Stimulated activated memory B cell treated with anti-CD40 and anti-IgM and Interleukin-4, amounts not matched to agents 10 μg/mL and 1 μg/mL and 100 μg/mL, for 72 hours (primary cell): ENCODE data around the gene UIMC1.

Source experiments
- ATAC-seq: fragments of 150-1000 bp; cut with Tn5 transposase; 2 replicates; pipeline ENCODE4 v1.10.0; 2021
- H3K27ac Mint-ChIP-seq: one replicate; pipeline ENCODE4 v1.8.0; 2022; ENCODE audit warnings: mild to moderate bottlenecking, mixed read lengths
- H3K27me3 Mint-ChIP-seq: one replicate; pipeline ENCODE4 v1.8.0; 2022; ENCODE audit warnings: mixed read lengths
- H3K36me3 Mint-ChIP-seq: one replicate; pipeline ENCODE4 v1.8.0; 2022; ENCODE audit warnings: mixed read lengths
- H3K4me1 Mint-ChIP-seq: one replicate; pipeline ENCODE4 v1.8.0; 2022; ENCODE audit warnings: mixed read lengths
- H3K4me3 Mint-ChIP-seq: one replicate; pipeline ENCODE4 v1.8.0; 2022; ENCODE audit warnings: mild to moderate bottlenecking, moderate library complexity, mixed read lengths
- H3K9me3 Mint-ChIP-seq: one replicate; pipeline ENCODE4 v1.8.0; 2022; ENCODE audit warnings: mixed read lengths

UIMC1 gene

DNA sequence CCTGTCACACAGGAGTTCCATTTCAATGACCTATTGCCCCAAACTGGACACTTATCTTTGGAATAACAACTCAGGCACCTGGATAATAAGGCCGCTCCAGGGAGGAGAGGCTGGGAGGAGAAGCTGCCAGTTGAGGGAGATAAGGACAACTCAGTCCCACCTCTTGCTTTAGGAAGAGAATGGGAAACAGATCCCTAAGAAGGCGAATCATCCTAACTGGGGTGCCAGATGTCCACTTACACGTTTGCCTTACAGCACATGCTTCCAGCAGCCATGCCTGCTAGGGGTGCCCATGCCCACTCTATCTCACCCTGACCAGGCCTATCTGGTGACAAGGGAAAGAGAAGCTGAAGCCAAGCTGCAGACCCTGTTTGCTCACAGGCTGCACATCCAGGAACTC, 113.9 kb downstream of the UIMC1 start:
- Mint-ChIP-seq H3K27me3 (peaks cover 17% of the 10 kb centered on the region), H3K4me1 (no peaks in the 10 kb centered on the region), H3K4me3 (no peak overlapping the region), H3K36me3 (no peaks in the 10 kb centered on the region), H3K27ac (no peak overlapping the region), H3K9me3 (no peaks in the 10 kb centered on the region)
- no peak for ATAC-seq

DNA sequence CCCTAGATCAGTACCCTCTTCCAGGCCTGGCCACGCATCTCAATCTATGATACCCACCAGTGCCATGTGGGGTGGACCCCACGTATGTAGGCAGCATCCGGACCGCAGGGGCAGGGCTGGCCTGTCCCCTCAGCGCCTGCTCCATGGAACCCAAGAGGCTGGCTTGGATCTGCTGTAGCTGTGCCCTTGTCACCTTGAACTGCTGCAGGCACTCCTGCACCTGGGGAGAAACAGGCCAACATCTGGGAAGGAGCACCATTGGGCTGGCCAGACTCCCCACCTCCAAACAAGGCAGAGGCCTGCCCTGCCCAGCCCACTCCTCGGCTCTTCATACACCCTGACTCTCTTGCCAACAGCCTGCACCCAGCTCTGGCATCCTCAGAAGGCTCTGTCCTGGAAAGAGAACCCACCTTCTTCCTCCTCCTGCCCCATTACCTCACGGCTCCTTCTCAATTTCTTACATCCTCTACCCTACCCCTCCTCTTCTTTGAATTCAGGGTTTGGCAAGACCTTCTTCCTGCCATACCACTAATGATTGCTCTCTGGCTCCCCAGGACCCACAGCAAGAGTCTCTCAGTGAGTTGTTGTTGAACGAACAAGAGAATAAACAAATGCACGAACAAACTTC, 115.1 kb downstream of the UIMC1 start:
- Mint-ChIP-seq H3K27ac (no peak overlapping the region), H3K9me3 (no peaks in the 10 kb centered on the region), H3K36me3 (no peaks in the 10 kb centered on the region), H3K4me3 (no peak overlapping the region), H3K4me1 (no peaks in the 10 kb centered on the region), H3K27me3 (peaks cover 17% of the 10 kb centered on the region)
- ATAC-seq = no peak

DNA sequence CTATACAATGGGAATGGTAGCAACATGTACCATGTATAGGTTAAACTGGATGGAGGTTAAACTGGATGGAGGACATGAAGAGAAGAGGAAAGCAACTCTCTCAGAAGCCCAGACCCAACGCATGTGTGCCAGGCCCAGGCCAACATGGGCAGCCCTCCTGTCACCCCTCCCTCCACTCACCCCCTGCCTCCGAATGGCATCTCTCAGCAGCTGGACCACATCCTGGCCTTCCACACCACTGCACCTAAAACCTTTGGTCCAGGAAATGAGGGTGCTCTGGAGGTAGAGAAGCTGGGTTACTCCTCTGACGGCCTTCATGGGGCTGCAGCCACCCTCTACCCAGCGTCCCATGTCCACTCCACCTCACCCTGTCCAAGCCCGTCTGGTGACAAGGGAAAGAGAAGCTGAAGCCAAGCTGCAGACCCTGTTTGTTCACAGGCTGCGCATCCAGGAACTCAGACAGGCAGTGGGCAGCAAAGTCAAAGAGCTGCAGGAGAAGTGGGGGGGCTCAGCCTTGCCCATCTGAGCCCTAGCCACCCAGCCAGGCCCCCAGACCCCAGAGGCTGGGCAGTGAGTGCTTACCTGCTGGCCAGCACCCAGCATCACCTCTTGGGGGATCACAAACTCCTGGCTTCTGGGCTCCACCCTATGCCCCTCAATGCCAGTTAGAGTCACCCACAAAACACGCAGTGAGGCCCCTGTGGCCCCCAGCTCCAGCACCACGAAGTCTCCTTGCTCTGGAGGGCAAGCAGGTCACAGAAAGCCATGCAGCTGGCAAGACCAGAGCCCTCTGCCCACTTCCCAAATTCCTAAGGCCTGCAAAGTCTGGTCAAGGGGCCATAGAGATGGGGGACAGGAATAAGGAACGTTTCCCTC, 115.9 kb downstream of the UIMC1 start:
- Mint-ChIP-seq H3K4me1 (no peaks in the 10 kb centered on the region), H3K9me3 (no peaks in the 10 kb centered on the region), H3K4me3 (no peak overlapping the region), H3K27ac (no peak overlapping the region), H3K36me3 (no peaks in the 10 kb centered on the region), H3K27me3 (peaks cover 17% of the 10 kb centered on the region)
- no peak for ATAC-seq

- Mint-ChIP-seq H3K27ac (no peak overlapping the region), H3K27me3 (peaks cover 17% of the 10 kb centered on the region), H3K4me1 (peaks cover 6% of the 10 kb centered on the region), H3K9me3 (no peaks in the 10 kb centered on the region), H3K36me3 (no peaks in the 10 kb centered on the region), H3K4me3 (no peak overlapping the region)
- no peak for ATAC-seq
Measured at GRCh38 chr5:176889321-176890280, 117.0 kb downstream of the UIMC1 start.

- peaks cover 8% of the 10 kb centered on the region for H3K4me1 Mint-ChIP-seq
- no peak overlapping the region for H3K27ac Mint-ChIP-seq
- no peaks in the 10 kb centered on the region for H3K36me3 Mint-ChIP-seq
- no peak overlapping the region for H3K4me3 Mint-ChIP-seq
- H3K27me3 Mint-ChIP-seq = peaks cover 17% of the 10 kb centered on the region
- ATAC-seq = no peak
- no peaks in the 10 kb centered on the region for H3K9me3 Mint-ChIP-seq
Measured at GRCh38 chr5:176888865-176889165, 117.8 kb downstream of the UIMC1 start.

- no peak for ATAC-seq
- H3K27me3 Mint-ChIP-seq = peaks cover 17% of the 10 kb centered on the region
- no peaks in the 10 kb centered on the region for H3K36me3 Mint-ChIP-seq
- no peak overlapping the region for H3K27ac Mint-ChIP-seq
- H3K4me1 Mint-ChIP-seq = peaks cover 8% of the 10 kb centered on the region
- H3K4me3 Mint-ChIP-seq = no peak overlapping the region
- H3K9me3 Mint-ChIP-seq = no peaks in the 10 kb centered on the region
Measured at GRCh38 chr5:176888016-176888864, 118.3 kb downstream of the UIMC1 start.

DNA sequence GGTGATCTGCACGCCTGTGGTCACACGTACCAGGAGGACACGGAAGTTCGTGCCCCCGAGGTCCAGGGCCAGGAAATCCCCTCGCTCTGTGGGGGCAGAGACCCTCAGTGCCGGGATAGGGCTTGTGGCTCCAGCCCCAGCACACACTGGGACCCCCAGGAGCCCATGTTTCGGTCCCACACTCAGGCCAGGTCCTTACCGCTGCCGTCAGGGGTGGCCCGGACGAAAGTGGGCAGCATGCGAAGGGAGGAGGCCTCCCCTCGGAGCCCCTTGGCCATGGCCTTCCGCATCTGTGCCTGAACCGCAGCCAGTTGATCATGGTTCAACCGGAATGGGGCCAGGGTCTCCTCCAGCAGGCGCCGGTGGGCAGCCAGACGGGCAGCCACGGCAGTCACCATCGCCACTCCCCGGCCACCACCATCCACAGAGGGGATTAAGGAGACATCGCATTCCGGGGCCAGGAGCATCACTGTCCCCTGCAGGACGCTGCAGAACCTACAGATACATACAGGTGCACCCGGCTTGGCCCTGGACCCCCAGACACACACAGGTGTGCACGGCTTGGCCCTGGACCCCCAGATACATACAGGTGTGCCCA, 119.2 kb downstream of the UIMC1 start:
- ATAC-seq = no peak
- no peak overlapping the region for H3K27ac Mint-ChIP-seq

GRCh38 chr5:176886336-176887251, 120.0 kb downstream of the UIMC1 start:
- Mint-ChIP-seq H3K27me3 (peaks cover 9% of the 10 kb centered on the region), H3K4me3 (no peak overlapping the region), H3K9me3 (no peaks in the 10 kb centered on the region), H3K27ac (no peak overlapping the region), H3K36me3 (no peaks in the 10 kb centered on the region), H3K4me1 (peaks cover 8% of the 10 kb centered on the region)
- ATAC-seq = no peak

More for the DNA sequence above, 119.2 kb downstream of the UIMC1 start:
- Mint-ChIP-seq H3K4me1 (peaks cover 8% of the 10 kb centered on the region), H3K36me3 (no peaks in the 10 kb centered on the region), H3K27me3 (peaks cover 16% of the 10 kb centered on the region), H3K4me3 (no peak overlapping the region), H3K9me3 (no peaks in the 10 kb centered on the region)

DNA sequence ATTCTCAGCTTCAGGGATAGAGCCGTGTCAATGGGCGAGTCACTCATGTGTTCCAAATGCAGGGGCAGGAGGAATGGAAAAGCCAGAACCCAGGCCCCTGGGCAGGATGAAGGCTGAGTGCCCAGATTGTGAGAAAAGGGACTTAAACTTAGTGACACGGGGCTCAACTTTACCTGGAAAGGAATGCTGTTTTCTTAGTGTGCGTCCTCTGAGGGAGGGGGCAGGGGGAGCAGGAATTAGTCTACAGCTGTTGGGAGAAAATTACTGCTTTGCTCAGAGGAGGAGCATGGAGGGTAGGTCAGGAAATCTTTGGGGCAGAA, 122.0 kb downstream of the UIMC1 start:
- Mint-ChIP-seq H3K27me3 (peaks cover 18% of the 10 kb centered on the region), H3K27ac (no peak overlapping the region), H3K9me3 (no peaks in the 10 kb centered on the region), H3K4me1 (peaks cover 8% of the 10 kb centered on the region), H3K36me3 (no peaks in the 10 kb centered on the region), H3K4me3 (no peak overlapping the region)
- no peak for ATAC-seq

- H3K27me3 Mint-ChIP-seq = peaks cover 22% of the 10 kb centered on the region
- no peaks in the 10 kb centered on the region for H3K9me3 Mint-ChIP-seq
- no peaks in the 10 kb centered on the region for H3K36me3 Mint-ChIP-seq
- ATAC-seq = no peak
- H3K4me1 Mint-ChIP-seq = peaks cover 8% of the 10 kb centered on the region
- H3K27ac Mint-ChIP-seq = no peak overlapping the region
- H3K4me3 Mint-ChIP-seq = no peak overlapping the region
Measured at GRCh38 chr5:176883700-176884570, 122.6 kb downstream of the UIMC1 start.

GRCh38 chr5:176882567-176882903, 124.0 kb downstream of the UIMC1 start:
- no peak for ATAC-seq
- Mint-ChIP-seq H3K27me3 (peaks cover 36% of the 10 kb centered on the region), H3K4me1 (peaks cover 8% of the 10 kb centered on the region), H3K27ac (no peak overlapping the region), H3K4me3 (no peak overlapping the region), H3K9me3 (no peaks in the 10 kb centered on the region), H3K36me3 (no peaks in the 10 kb centered on the region)

DNA sequence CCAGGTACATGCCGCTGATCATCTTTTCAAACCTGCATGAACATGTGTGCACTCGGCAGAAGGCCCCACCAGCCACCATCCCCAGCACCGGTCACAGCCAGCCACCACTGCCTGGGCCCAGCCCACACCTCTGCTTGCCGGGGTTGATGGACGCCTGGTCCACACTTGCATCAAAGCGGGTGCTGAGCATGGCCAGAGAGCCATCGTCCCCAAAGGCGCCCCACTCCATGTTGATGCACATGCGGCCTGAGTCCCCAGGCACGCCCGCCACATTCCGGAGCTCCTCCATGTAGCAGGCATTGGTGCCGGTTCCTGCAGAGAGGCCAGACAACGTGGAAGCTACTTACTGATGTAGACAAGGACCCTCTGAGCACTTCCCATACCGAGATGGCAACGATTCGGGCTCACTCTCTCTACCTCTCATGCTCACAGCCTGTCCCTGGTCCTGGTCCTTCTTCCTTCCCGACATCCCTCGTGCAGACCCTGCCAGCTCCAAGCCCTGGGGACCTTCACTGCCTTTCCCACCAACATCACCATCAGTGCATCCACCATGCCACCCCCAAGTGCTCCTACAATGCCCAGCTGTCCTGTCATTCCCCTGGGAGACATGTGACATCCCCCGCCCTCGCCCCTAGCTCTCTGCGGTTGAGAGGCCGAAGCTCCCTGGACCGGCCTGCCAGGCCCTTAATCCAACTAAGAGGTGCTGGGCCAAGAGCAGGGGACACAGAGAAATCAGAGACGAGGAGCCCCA, 124.6 kb downstream of the UIMC1 start:
- Mint-ChIP-seq H3K27ac (no peak overlapping the region), H3K9me3 (no peaks in the 10 kb centered on the region), H3K36me3 (no peaks in the 10 kb centered on the region), H3K4me3 (no peak overlapping the region), H3K4me1 (peaks cover 8% of the 10 kb centered on the region), H3K27me3 (peaks cover 38% of the 10 kb centered on the region)
- no peak for ATAC-seq
